Smooth muscle cell of the brain vasculature (primary cell): ENCODE measurements around the gene VIT.
A peak's percentile ranks its signal among the peaks of the same experiment; 100 is the strongest.

ENCODE experiments used
- DNase-seq: peaks from one replicate; pipeline ENCODE4 v3.0.0-alpha.2; 2012; ENCODE audit warnings: low read depth, low spot score

The VIT gene

DNA sequence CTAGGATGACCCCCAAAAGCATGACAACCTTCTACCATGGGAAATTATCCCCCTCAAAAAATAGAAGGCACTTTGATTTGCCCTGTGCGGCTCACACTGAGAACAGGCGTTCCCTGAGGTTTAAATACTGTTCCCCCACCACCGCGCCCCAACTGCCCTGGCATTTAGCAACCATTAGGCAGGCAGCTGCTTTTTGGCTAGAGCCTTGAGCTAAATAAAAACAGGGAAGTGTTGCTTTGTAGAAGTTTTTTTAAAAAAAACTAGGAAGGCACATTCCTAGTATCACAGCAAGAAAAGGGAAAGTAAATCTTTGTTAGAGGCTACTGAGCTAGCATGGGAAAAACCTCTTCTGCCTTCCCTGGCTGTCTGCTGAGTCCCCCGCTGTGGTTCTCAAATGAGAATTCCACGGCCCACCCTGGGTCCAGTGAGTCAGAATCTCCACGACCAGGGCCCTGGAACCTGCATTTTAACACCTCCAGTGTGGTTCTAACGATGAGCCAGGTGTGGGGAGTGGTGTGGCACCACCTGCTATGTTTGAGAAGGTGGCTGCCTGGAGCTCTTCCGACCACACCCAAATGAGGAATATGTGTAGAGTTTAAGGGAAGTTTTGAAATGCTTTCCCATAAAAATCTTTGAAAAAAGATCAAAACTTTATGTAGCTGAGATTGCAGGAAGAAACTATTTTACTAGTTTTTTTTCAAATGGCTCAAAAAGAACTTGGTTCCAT, 66.4 kb downstream of the VIT start:
- no peak for DNase-seq

GRCh38 chr2:36769106-36769505, 72.6 kb downstream of the VIT start:
- no peak for DNase-seq

DNA sequence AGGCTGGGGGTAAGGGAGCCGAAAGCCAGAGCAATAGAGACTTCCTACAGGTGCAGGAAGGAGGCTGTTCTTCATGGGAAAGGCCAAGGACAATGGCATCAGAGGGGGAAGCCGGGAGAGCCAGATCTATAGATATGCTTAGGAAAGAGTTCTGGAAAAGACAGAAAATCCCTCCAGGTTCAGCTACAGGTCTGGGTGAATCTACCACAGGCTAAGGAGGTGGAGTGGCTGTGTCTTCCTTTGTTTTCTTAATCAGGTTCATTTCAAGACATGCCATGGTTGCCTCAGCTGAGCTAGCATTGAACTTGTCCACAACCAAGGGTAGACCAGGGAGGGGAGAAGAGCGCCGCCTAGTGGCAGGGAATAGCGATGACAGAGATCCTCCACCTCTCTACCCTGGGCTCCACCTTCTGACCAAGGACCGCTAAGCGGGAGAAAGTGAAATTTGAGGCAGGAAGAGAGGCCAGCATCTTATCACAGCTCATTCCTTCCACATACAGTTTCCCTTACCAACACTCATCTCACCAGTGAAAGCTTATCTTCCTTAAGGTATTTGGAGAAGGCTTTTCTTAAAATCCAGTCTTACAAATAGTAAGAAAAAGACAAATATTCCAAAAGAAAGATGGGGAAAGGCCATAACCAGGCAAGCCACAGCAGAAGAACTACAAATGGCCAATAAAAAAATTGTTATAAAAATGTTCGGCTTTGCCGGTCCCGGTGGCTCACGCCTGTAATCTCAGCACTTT, 74.2 kb downstream of the VIT start:
- DNase-seq: no peak

DNA sequence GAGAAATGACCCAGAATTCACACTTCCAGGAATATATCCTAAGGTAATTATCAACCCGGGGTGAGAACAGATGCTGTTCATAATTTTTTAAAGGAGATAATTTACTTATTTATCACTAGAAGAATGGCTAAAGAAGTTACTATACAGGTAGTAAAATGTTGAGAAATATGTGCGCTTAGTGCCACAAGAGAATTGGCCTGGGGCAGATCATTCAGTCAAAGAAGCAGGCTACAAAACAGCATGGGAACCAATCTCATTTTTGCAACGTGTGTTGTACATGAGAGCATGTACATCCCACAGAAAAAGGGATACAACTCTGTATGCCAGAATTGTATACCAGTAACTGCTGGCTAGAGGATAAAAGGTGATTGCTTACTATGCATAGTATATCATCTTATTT, 75.2 kb downstream of the VIT start:
- DNase-seq: no peak

- no peak for DNase-seq
These were observed 77.4 kb downstream of the VIT start for GRCh38 chr2:36773947-36774346.

GRCh38 chr2:36775261-36775660, 78.8 kb downstream of the VIT start:
- no peak for DNase-seq

GRCh38 chr2:36775806-36776205, 79.3 kb downstream of the VIT start:
- DNase-seq: no peak

- no peak for DNase-seq
These were observed 80.8 kb downstream of the VIT start for GRCh38 chr2:36777272-36777671.

- DNase-seq: no peak
These were observed 81.3 kb downstream of the VIT start for GRCh38 chr2:36777788-36778187.

DNA sequence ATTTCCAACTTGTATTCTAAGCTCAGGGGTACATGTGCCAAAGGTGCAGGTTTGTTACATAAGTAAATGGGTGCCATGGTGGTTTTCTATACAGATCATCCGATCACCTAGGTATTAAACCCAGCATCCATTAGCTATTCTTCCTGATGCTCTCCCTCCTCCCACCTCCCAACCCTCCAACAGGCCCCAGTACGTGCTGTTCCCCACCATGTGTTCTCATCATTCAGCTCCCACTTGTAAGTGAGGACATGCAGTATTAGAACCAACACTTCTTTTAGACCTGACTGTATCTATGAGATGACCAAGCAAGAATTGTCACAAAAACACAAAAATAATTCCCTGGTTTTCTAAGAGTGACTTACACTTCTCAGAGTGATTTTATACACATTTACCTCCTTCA, 83.0 kb downstream of the VIT start:
- no peak for DNase-seq

- peak; percentile 29 for DNase-seq
These were observed 83.8 kb downstream of the VIT start for GRCh38 chr2:36780231-36780839.

- no peak for DNase-seq
These were observed 85.6 kb downstream of the VIT start for GRCh38 chr2:36781907-36782720.

- DNase-seq: no peak
These were observed 86.7 kb downstream of the VIT start for GRCh38 chr2:36783246-36783645.

- peak; percentile 29 for DNase-seq
These were observed 88.8 kb downstream of the VIT start for GRCh38 chr2:36785179-36785795.

- no peak for DNase-seq
These were observed 92.8 kb downstream of the VIT start for GRCh38 chr2:36789181-36789804.

DNA sequence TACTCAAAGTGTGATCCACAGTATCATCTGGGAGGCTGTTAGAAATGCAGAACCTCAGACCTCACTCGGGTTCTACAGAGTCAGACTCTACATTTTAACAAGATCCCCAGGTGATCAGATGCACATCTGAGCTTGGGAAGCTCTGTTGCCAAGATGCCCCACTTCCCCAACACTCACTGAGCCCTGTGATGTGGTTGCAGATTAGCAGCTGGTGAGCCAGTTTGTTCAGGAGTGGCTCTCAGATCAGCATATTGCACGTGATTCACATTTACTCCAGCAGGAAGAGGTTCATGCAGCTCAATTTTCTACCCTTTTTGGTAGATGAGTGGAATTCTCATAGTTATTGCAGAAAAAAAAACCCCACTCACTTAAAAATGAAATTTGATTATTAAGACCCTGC, 96.4 kb downstream of the VIT start:
- DNase-seq: no peak

DNA sequence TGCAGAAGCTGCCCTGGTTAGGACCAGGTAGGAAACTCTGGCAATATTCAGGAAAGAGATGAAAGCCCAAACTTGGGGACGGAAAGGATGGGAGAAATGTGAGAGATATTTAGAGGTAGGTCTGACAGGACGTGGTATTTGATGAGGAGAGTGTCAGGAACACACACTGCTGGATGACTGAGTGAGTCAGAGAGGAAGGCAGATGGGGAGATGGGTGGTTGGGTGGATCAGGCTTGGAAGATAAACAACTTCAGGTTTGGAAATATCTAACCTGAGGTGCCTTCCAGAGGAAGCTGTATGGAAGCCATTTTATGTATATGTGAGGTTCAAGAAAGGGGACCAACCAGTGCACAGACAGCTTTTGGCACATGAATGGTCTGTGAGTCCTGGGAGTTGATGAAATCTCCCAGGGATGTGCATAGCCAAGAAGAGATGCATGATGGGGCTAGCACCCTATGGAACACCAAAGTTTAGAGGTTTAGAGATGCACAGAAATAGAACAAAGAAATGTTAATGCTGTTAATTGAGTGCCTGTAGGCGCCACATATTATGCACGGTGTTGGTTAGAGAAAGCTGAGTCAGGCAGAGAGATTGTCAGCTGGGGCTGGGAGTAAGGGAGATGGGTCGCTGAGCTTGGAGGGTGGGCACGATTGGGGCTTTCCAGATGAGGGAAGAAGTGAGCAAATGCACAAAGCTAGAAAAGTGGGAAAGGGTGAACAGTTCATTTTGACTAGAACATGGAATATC, 101.0 kb downstream of the VIT start:
- no peak for DNase-seq

DNA sequence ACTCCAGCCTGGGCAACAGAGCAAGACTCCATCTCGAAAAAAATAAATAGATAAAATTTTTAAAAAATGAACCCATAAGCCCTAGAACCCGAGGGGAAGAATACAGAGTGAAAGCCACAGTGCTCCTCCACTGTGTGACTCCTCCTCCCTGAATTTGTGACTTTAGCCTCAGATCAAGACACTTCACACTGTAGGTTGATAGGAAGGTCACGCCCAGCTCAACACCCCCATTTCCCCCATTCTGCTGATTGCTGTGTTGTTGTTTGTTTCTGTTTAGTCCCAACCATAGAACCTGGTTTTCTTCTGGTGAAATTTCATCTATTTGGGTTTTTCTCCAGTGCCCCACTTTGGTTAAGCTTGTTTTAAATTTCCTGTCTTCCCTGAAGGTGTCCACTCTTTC, 102.2 kb downstream of the VIT start:
- DNase-seq: no peak

- no peak for DNase-seq
These were observed 103.9 kb downstream of the VIT start for GRCh38 chr2:36800381-36800780.

DNA sequence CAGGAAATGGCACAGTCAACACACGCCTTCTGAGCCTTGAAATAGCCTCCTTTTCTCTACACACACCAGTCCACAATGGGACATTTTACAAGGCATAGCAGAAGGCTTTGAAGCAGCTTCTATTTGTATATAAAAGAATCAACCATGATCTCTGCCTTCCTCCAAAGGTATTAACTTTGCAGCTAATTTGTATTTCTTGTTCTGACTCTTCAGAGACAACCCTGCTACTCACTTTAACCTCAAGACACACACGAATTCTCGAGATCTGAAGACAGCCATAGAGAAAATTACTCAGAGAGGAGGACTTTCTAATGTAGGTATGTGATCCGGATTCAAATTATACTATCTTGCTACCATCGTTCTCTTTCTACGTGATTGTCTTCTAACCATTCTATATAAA, 104.6 kb downstream of the VIT start:
- no peak for DNase-seq
